ENCODE results near the gene WDR5. TPM values are rescaled to one million over a fixed set of nuclear protein-coding genes. Genes with fewer than 3 reads are reported as not detected.

WDR5 gene
- total and polyA plus RNA-seq, 4 donors: 15.7 to 27.3 (median 21.6) TPM

DNA sequence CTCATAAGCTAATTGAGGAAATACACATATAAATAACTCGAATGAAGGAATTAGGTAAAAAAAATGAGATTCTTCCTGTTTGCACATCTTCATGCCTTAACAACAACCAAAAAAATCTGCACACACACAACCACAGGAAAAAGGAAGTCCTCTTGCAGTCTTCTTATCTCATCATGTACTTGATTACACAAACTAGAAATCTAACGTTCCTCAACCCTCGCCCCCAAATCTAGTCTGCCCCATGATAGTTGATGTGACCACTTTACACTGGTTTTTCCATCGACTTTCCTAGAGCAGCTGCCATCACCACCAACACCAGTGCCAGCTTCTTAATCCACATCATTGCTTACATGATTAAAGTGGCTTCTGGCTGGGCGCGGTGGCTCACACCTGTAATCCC is 59.7 kb downstream of the WDR5 start:
- Histone ChIP-seq H3K36me3 (ENCODE audit: control insufficient read depth in 4 of 4, insufficient read depth in 4 of 4, low read length in 4 of 4) (no peaks in the 10 kb centered on the region), H3K27ac (ENCODE audit: low read depth in 1 of 2, low read length in 1 of 2) (no peak overlapping the region), H3K4me3 (no peak overlapping the region), H3K4me1 (ENCODE audit: control insufficient read depth in 5 of 5, insufficient read depth in 5 of 5, low read length in 5 of 5) (peaks cover 0 to 4% (median 0%) of the 10 kb centered on the region in 5 donors), H3K9me3 (ENCODE audit: control insufficient read depth in 4 of 4, insufficient read depth in 3 of 4, low read length in 3 of 4) (no peaks in the 10 kb centered on the region), H3K9ac (ENCODE audit: insufficient read depth in 1 of 2, low read length in 2 of 2) (no peak overlapping the region), H3K27me3 (ENCODE audit: control insufficient read depth in 3 of 3, insufficient read depth in 3 of 3, low read length in 2 of 3) (no peaks in the 10 kb centered on the region)
- TF ChIP-seq, protein P1, sequence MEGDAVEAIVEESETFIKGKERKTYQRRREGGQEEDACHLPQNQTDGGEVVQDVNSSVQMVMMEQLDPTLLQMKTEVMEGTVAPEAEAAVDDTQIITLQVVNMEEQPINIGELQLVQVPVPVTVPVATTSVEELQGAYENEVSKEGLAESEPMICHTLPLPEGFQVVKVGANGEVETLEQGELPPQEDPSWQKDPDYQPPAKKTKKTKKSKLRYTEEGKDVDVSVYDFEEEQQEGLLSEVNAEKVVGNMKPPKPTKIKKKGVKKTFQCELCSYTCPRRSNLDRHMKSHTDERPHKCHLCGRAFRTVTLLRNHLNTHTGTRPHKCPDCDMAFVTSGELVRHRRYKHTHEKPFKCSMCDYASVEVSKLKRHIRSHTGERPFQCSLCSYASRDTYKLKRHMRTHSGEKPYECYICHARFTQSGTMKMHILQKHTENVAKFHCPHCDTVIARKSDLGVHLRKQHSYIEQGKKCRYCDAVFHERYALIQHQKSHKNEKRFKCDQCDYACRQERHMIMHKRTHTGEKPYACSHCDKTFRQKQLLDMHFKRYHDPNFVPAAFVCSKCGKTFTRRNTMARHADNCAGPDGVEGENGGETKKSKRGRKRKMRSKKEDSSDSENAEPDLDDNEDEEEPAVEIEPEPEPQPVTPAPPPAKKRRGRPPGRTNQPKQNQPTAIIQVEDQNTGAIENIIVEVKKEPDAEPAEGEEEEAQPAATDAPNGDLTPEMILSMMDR (IDR thresholded peaks at IDR 0.05; ENCODE audit: control extremely low read depth, extremely low read depth): no peak
- WGBS, 2 donors: 40 to 42% methylated on average over 6 of the region's 6 CpGs
- DNase-seq (no peak), ATAC-seq (ENCODE audit: insufficient read depth, low FRiP score) (no peak)

DNA sequence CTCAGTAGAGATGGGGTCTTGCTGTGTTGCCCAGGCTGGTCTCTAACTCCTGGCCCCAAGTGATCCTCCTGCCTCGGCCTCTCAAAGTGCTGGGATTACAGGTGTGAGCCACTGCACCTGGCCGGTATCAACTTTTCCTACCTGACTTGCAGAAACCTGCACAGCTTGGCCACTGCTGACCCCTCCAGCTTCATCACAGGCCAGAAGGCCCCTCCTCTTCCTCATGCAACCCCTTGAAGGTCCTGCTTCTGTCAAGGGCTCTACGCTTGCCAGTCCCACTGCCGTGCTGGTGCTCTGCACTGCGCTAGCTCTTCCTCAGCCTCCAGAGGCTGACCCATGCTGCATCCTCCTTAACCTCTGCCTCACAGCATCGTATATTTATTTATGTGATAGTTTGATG is 61.0 kb downstream of the WDR5 start:
- H3K9me3 ChIP-seq (ENCODE audit: control insufficient read depth in 4 of 4, insufficient read depth in 3 of 4, low read length in 3 of 4): no peaks in the 10 kb centered on the region
- TF ChIP-seq, protein P1 (IDR thresholded peaks at IDR 0.05; ENCODE audit: control extremely low read depth, extremely low read depth): no peak
- 89 to 91% methylated on average over 6 of the region's 6 CpGs for WGBS, 2 donors
- no peaks in the 10 kb centered on the region for H3K36me3 ChIP-seq (ENCODE audit: control insufficient read depth in 4 of 4, insufficient read depth in 4 of 4, low read length in 4 of 4)
- no peaks in the 10 kb centered on the region for H3K27me3 ChIP-seq (ENCODE audit: control insufficient read depth in 3 of 3, insufficient read depth in 3 of 3, low read length in 2 of 3)
- H3K4me1 ChIP-seq (ENCODE audit: control insufficient read depth in 5 of 5, insufficient read depth in 5 of 5, low read length in 5 of 5): peaks cover 0 to 4% (median 0%) of the 10 kb centered on the region in 5 donors
- no peak overlapping the region for H3K4me3 ChIP-seq
- ATAC-seq (ENCODE audit: insufficient read depth, low FRiP score): no peak
- no peak overlapping the region for H3K27ac ChIP-seq (ENCODE audit: low read depth in 1 of 2, low read length in 1 of 2)
- H3K9ac ChIP-seq (ENCODE audit: insufficient read depth in 1 of 2, low read length in 2 of 2): no peak overlapping the region
- no peak for DNase-seq

DNA sequence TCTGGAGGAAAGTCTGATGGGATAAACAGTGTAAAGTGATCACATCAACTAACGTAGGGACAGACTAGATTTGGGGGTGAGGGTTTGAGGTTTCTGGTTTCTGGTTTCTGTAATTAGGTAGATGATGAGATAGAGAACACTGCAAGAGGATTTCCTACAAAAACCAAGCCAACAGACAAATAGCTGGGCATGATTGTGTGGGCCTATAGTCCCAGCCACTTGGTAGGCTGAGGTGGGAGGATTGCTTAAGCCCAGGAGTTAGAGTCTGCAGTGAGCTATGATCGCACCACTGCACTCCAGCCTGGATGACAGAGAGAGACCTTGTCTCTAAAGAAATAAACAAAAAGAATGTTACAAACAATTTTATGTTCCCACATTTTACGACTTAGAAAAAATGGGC is 62.9 kb downstream of the WDR5 start:
- H3K9ac ChIP-seq (ENCODE audit: insufficient read depth in 1 of 2, low read length in 2 of 2): no peak overlapping the region
- H3K4me3 ChIP-seq: no peak overlapping the region
- peaks cover 0 to 6% (median under 1%) of the 10 kb centered on the region in 4 donors for H3K9me3 ChIP-seq (ENCODE audit: control insufficient read depth in 4 of 4, insufficient read depth in 3 of 4, low read length in 3 of 4)
- H3K36me3 ChIP-seq (ENCODE audit: control insufficient read depth in 4 of 4, insufficient read depth in 4 of 4, low read length in 4 of 4): no peaks in the 10 kb centered on the region
- no peak overlapping the region for H3K27ac ChIP-seq (ENCODE audit: low read depth in 1 of 2, low read length in 1 of 2)
- no peaks in the 10 kb centered on the region for H3K27me3 ChIP-seq (ENCODE audit: control insufficient read depth in 3 of 3, insufficient read depth in 3 of 3, low read length in 2 of 3)
- TF ChIP-seq, protein P1 (IDR thresholded peaks at IDR 0.05; ENCODE audit: control extremely low read depth, extremely low read depth): no peak
- H3K4me1 ChIP-seq (ENCODE audit: control insufficient read depth in 5 of 5, insufficient read depth in 5 of 5, low read length in 5 of 5): peaks cover 0 to 3% (median 0%) of the 10 kb centered on the region in 5 donors
- no peak for ATAC-seq (ENCODE audit: insufficient read depth, low FRiP score)
- no peak for DNase-seq
- whole genome bisulfite sequencing, 2 donors: 76 to 86% methylated on average over 3 of the region's 3 CpGs

- ATAC-seq (ENCODE audit: insufficient read depth, low FRiP score) (no peak), DNase-seq (no peak)
- Histone ChIP-seq H3K9ac (ENCODE audit: insufficient read depth in 1 of 2, low read length in 2 of 2) (no peak overlapping the region), H3K27ac (ENCODE audit: low read depth in 1 of 2, low read length in 1 of 2) (no peak overlapping the region), H3K4me1 (ENCODE audit: control insufficient read depth in 5 of 5, insufficient read depth in 5 of 5, low read length in 5 of 5) (peaks cover 0 to 7% (median 0%) of the 10 kb centered on the region in 5 donors), H3K9me3 (ENCODE audit: control insufficient read depth in 4 of 4, insufficient read depth in 3 of 4, low read length in 3 of 4) (peaks cover 0 to 7% (median 2%) of the 10 kb centered on the region in 4 donors), H3K4me3 (no peak overlapping the region), H3K36me3 (ENCODE audit: control insufficient read depth in 4 of 4, insufficient read depth in 4 of 4, low read length in 4 of 4) (no peaks in the 10 kb centered on the region), H3K27me3 (ENCODE audit: control insufficient read depth in 3 of 3, insufficient read depth in 3 of 3, low read length in 2 of 3) (no peaks in the 10 kb centered on the region)
- TF ChIP-seq, protein P1 (IDR thresholded peaks at IDR 0.05; ENCODE audit: control extremely low read depth, extremely low read depth): no peak
- 49 to 50% methylated on average over 1 of the region's 1 CpG for WGBS, 2 donors
Observed at GRCh38 chr9:134200730-134201129, 64.8 kb downstream of the WDR5 start.
